Naive thymus-derived CD8-positive, alpha-beta T cell (primary cell): ENCODE results near the gene TRPM4. TPM values are rescaled to one million over a fixed set of nuclear protein-coding genes. Genes with fewer than 3 reads are reported as not detected.
A peak's percentile ranks its signal among the peaks of the same experiment; 100 is the strongest.

Experiments
- ATAC-seq, 2 donors: fragments of 150-1000 bp; cut with Tn5 transposase in 1 of 2; sonication (Bioruptor Pico), chemical (Tn5 transposase) in 1 of 2; 1 replicate in 1 of 2; 2 replicates in 1 of 2; pipeline ENCODE4 v1.10.0; 2021; ENCODE audit warnings: mild to moderate bottlenecking in 2 of 2, moderate library complexity in 2 of 2
- POLR2A ChIA-PET: fragments of 350-600 bp; sonication (Branson Sonifier 250); formaldehyde crosslinking; loops from one replicate; lab custom pipeline; 2021; ENCODE audit warnings: antibody characterized with exemption; lab: Charles Lee
- DNase-seq, 10 donors: peaks; one replicate each; pipeline versions ENCODE4 v3.0.0 to v3.0.0-alpha.2; 2020 to 2022
- H3K27ac Mint-ChIP-seq, 10 donors: one replicate each; pipeline ENCODE4 v1.8.0; 2020 to 2022; ENCODE audit warnings: mild to moderate bottlenecking in 10 of 10, mixed read lengths in 10 of 10, moderate library complexity in 4 of 10, inconsistent platforms in 1 of 10
- H3K27me3 Mint-ChIP-seq, 5 donors: one replicate each; pipeline ENCODE4 v1.8.0; 2021 to 2022; ENCODE audit warnings: mixed read lengths in 5 of 5
- H3K36me3 Mint-ChIP-seq, 3 donors: one replicate each; pipeline ENCODE4 v1.8.0; 2020 to 2022; ENCODE audit warnings: mixed read lengths in 3 of 3, mild to moderate bottlenecking in 2 of 3, inconsistent platforms in 1 of 3
- H3K4me1 Mint-ChIP-seq, 4 donors: one replicate each; pipeline ENCODE4 v1.8.0; 2021 to 2022; ENCODE audit warnings: mixed read lengths in 4 of 4
- H3K4me3 Mint-ChIP-seq, 10 donors: one replicate each; pipeline ENCODE4 v1.8.0; 2020 to 2022; ENCODE audit warnings: mild to moderate bottlenecking in 10 of 10, mixed read lengths in 10 of 10, moderate library complexity in 6 of 10, inconsistent platforms in 1 of 10
- H3K9me3 Mint-ChIP-seq, 9 donors: one replicate each; pipeline ENCODE4 v1.8.0; 2020 to 2022; ENCODE audit warnings: mixed read lengths in 9 of 9, mild to moderate bottlenecking in 3 of 9, inconsistent platforms in 1 of 9, moderate library complexity in 1 of 9
- polyA plus RNA-seq, 3 donors: library from polyadenylated mRNA; unstranded; fragments of 300-500 nt; fragmentation: Illumina TruSeq; gene quantifications; one replicate each; pipeline ENCODE4 v1.2.3, GENCODE V29; 2021
- total RNA-seq, 8 experiments: library from RNA in 2 of 8; stranded (reverse) in 2 of 8; gene quantifications; one replicate each; pipeline ENCODE4 v1.2.3 and lab custom pipeline; 2021 to 2026

TRPM4 gene
- total RNA-seq (not detected), polyA plus RNA-seq (not detected), total RNA-seq (lab: John Stamatoyannopoulos, UW) (0 to 0.17 (median 0) reads per million in 6 experiments)

DNA sequence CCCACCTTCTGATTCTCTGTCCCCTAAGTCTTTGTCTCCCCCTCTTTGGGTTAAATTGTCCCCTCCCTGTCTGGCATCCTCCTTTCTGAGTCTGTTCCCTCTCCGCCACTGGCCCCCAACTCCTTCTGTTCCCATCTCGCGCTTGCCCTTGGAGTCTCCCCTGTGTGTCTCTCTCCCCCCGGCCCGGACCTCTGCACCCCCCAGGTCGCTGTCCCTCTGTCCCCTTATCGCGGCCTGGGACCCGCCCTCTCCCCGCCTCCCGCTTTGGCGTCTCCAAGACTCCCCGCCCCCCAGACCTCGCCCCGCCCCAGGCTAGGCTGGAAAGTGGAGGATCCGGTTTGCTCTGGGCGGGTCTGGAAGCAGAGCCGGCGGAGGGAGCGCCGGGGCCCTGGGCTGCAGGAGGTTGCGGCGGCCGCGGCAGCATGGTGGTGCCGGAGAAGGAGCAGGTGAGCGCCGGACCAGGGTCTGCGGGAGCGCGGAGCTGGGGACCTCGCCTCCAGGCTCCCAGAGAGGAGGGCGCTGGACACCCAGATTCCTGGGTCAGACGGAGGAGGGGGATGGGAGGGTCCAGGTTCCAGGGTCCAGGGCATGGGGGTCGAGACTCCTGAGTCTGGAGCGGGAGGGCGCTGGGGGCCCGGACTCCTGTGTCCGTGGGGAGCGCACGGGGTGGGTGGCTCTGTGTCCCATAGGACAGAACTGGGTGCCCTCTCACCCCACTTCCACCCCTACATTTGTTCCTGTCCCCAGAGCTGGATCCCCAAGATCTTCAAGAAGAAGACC lies at the start of gene TRPM4:
TRPM4 (plus strand) TSS at position 348 of the 780 bp plus-strand sequence; CDS start at position 423, 75 bp downstream.
- ATAC-seq (peak; percentile 64 to 79), DNase-seq (peak in 3 of 10 donors; percentile 31 to 39 (median 39))
- peak within 1 kb of the TSS in 9 of 10 donors; percentile 19 to 83 (median 69) for H3K4me3 Mint-ChIP-seq
- POLR2A ChIA-PET: no interaction called here
- H3K36me3 Mint-ChIP-seq: peaks cover 0 to 9% (median 6%) of the 10 kb centered on the region in 3 donors
- peaks cover 0 to 14% (median 0%) of the 10 kb centered on the region in 9 donors for H3K9me3 Mint-ChIP-seq
- H3K27me3 Mint-ChIP-seq: peaks cover 31 to 83% (median 66%) of the 10 kb centered on the region in 5 donors
- peaks cover 11 to 14% (median 13%) of the 10 kb centered on the region in 4 donors for H3K4me1 Mint-ChIP-seq
- H3K27ac Mint-ChIP-seq: no peak within 1 kb of the TSS

DNA sequence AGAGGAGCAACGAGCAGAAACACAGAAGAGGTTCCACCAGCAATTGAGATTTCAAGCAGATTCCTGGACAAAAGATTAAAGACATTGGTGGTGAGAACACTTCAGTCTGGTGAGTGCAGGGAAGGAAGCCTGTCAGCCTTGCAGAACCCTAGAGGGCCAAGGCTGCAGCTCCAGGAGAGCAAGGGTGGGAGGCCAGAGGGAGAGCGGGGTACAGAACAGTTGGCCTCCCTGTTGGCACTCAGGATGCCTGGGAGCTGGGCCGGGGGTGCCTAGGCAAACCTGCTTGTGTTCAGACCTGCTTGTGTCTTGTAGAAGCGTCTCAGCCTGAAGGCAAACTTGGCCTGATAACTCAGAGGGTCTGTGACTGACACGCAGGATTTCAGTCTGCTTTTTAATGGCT lies 48.5 kb upstream of the TRPM4 start:
- Mint-ChIP-seq H3K9me3 (no peaks in the 10 kb centered on the region), H3K4me3 (no peak overlapping the region), H3K27me3 (no peaks in the 10 kb centered on the region), H3K36me3 (peaks cover 0 to 48% (median 5%) of the 10 kb centered on the region in 3 donors), H3K27ac (peak overlapping the region in 4 of 10 donors; percentile 34 to 70 (median 55)), H3K4me1 (peaks cover 13 to 20% (median 17%) of the 10 kb centered on the region in 4 donors)
- DNase-seq (no peak), ATAC-seq (no peak)
- POLR2A ChIA-PET: interaction anchor here (0.7 kb wide), 1 partner anchor 44 kb away, joined by 3 read pairs; no protein-coding TSS in a partner anchor

DNA sequence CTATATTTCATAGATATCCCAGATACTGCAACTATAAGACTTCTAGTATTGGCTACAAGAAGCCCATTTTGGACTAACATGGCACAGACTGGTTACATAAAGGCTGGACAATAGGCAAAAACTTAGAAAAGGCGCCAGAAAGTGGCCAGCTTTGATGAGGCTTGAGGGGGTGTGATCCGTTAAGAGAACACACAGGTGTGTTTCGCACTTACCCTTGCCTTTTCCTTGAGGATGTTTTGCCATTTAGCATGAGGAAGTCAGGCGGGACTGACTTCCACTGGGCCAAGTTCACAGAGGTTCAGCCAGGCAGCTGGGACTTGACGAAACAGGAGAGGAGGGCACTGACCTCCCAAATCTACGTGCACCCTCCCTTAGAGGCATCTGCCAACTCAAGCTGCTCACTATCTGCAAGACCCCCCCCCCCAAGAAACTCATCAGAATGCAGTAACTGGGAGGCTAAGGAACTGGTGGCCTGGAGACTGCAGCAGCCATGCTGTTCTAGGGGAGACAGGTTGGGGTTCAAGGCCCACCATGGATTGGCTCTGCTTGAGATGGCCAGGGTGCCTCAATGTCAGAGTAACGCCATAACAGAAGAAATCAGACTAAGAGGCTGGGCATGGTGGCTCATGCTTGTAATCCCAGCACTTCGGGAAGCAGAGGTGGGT lies 47.9 kb upstream of the TRPM4 start:
- Mint-ChIP-seq H3K27me3 (no peaks in the 10 kb centered on the region), H3K27ac (no peak overlapping the region), H3K4me3 (no peak overlapping the region), H3K4me1 (peaks cover 12 to 21% (median 18%) of the 10 kb centered on the region in 4 donors), H3K9me3 (no peaks in the 10 kb centered on the region), H3K36me3 (peaks cover 0 to 43% (median 5%) of the 10 kb centered on the region in 3 donors)
- ATAC-seq (no peak), DNase-seq (no peak)
- POLR2A ChIA-PET: interaction anchor here (0.7 kb wide), 1 partner anchor 44 kb away, joined by 3 read pairs; no protein-coding TSS in a partner anchor

DNA sequence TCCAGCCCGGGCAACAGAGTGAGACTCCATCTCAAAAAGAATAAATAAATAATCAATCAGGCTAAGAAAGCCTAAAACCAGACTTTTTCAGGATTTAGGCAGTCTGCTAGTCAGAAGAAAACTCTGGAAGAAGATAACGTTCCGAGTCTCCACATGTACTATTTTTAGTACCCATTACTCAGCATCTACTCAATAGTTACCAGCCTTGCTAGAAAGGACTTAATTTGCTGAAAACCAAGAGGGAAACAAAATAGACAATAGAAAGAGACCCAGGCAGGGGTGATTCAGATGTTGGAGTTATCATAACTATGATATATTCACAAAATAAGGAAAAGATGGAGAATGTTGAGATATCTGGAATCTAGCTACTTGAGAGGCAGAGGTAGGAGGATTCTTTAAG lies 47.0 kb upstream of the TRPM4 start:
- ATAC-seq: no peak
- Mint-ChIP-seq H3K27ac (no peak overlapping the region), H3K27me3 (no peaks in the 10 kb centered on the region), H3K4me3 (no peak overlapping the region), H3K4me1 (peaks cover 11 to 28% (median 22%) of the 10 kb centered on the region in 4 donors), H3K36me3 (peaks cover 0 to 34% (median 5%) of the 10 kb centered on the region in 3 donors), H3K9me3 (no peaks in the 10 kb centered on the region)
- no peak for DNase-seq
- POLR2A ChIA-PET: no interaction called here

DNA sequence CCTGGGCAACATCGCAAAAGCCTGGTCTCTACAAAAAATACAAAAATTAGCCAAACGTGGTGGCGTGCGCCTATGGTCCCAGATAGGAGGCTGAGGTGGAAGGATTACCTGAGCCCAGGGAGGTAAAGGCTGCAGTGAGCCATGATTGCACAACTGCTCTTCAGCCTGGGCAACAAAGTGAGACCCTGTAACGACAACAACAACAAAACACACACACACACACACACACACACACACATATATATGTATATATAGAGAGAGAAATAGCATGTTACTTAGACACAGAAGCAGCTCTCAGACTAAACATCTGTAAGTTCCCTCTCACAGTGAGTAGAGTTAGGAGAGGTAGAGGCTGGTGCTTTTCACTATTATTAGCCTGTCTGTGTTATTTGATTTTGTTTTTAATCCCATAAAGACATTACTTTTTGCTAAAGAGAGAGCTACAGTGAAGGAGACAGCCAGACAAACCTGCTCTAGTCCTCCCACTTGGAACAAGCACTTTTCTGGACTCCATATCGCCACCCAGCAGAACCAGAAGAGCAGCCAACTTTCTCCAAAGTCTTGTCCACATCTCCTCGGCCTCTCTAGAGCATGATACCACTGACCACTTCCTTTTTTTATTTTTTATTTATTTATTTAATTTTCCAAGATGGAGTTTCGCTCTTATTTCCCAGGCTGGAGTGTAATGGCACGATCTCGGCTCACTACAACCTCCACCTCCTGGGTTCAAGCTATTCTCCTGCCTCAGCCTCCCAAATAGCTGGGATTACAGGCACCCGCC lies 46.2 kb upstream of the TRPM4 start:
- no peak for ATAC-seq
- no peak for DNase-seq
- Mint-ChIP-seq H3K9me3 (no peaks in the 10 kb centered on the region), H3K27ac (peak overlapping the region in 1 of 10 donors; percentile 9), H3K4me1 (peaks cover 11 to 32% (median 26%) of the 10 kb centered on the region in 4 donors), H3K4me3 (peak overlapping the region in 3 of 10 donors; percentile 20 to 52 (median 23)), H3K27me3 (no peaks in the 10 kb centered on the region), H3K36me3 (peaks cover 0 to 26% (median 5%) of the 10 kb centered on the region in 3 donors)
- POLR2A ChIA-PET: no interaction called here

DNA sequence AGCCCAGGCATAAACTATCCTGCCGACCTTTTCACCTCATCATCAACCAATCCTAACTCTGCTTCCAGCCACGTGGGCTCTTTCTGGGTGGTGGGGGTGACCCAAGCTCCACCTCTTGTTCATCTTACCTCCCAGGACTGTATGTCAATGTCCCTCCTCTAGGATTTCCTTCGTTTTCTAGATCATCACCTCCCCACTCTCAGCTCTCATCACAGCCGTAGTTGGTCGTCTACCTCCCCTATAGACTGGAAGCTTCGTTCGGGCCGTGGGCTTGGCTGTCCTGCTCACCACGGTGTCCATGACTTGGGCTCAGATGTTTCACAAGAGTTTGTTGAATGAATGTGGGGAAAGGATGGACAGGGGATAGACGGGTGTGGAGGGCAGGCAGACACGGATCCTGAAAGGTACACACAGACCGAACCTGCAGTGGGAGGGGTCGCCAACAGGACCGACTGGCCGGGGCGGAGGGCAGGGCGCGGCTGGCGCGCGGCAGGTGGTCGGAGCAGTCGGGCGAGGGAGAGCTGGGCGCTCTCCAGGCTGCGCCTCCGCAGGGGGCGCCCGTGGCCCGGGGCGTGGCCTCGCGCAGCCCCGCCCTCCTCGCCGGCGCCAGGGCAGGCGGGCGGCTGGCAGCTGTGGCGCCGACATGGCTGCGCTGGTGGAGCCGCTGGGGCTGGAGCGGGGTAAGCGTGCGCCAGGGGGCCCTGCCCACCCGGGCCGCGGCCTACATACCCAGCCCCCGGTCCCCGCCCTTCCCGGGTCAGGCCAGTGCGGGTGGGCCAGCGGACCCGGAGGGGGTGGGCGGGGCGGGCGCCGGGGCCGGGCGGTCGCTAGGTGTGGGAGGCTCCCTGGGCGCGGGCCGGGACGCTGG lies 43.6 kb upstream of the TRPM4 start, which contains the start of gene LIN7B:
LIN7B (plus strand) TSS at position 609 of the 868 bp plus-strand sequence; CDS start at position 644, 35 bp downstream.
- Mint-ChIP-seq H3K27me3 (no peaks in the 10 kb centered on the region), H3K36me3 (peaks cover 0 to 5% (median 0%) of the 10 kb centered on the region in 3 donors), H3K27ac (peak within 1 kb of the TSS; percentile 24 to 94 (median 86)), H3K4me3 (peak within 1 kb of the TSS; percentile 81 to 93 (median 89)), H3K4me1 (peaks cover 15 to 44% (median 39%) of the 10 kb centered on the region in 4 donors), H3K9me3 (no peaks in the 10 kb centered on the region)
- POLR2A ChIA-PET: interaction anchor here (0.7 to 2.3 kb wide), 9 partner anchors 8 to 121 kb away, joined by 3 to 12 read pairs (median 5); partner anchors contain the start of genes CGB7, GYS1 and RUVBL2
- DNase-seq: peak; percentile 64 to 88 (median 81)
- ATAC-seq: peak; percentile 62 to 65

DNA sequence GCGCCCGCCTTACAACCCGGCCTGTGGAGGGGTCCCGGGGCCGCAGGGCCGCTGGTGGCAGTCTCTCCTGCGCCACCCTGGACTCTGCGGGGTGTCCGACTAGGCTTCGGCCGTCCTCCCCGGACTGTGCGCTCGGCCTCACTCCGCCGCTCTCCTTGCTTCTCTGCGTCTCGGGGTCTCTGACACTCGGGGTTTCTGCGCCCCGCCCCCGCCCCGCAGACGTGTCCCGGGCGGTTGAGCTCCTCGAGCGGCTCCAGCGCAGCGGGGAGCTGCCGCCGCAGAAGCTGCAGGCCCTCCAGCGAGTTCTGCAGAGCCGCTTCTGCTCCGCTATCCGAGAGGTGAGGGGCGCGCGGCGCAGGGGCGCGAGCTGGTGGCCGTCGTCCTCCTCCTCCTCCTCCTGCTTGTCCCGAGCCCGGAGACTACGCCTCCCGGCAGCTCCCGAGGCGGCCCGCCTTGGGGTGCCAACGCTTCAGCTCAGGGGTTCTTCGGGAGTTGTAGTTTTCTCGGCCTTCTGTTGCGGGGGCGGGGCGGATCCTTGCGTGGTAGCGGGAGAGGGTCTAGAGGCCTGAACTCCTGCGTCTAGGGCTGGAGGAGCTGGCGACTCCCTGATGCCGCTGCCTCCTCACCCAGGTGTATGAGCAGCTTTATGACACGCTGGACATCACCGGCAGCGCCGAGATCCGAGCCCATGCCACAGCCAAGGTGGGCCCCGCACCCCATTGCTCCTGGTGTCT lies 42.8 kb upstream of the TRPM4 start:
- peaks cover 15 to 44% (median 39%) of the 10 kb centered on the region in 4 donors for H3K4me1 Mint-ChIP-seq
- POLR2A ChIA-PET: interaction anchor here (0.6 to 2.3 kb wide), 11 partner anchors 9 to 219 kb away, joined by 3 to 12 read pairs (median 4); partner anchors contain the start of genes CGB7, GYS1 and RUVBL2
- H3K27me3 Mint-ChIP-seq: no peaks in the 10 kb centered on the region
- peak overlapping the region; percentile 76 to 93 (median 86) for H3K4me3 Mint-ChIP-seq
- no peaks in the 10 kb centered on the region for H3K36me3 Mint-ChIP-seq
- DNase-seq: peak; percentile 28 to 70 (median 48)
- no peaks in the 10 kb centered on the region for H3K9me3 Mint-ChIP-seq
- peak overlapping the region in 8 of 10 donors; percentile 42 to 84 (median 56) for H3K27ac Mint-ChIP-seq
- ATAC-seq: peak in 1 of 2 donors; percentile 12

DNA sequence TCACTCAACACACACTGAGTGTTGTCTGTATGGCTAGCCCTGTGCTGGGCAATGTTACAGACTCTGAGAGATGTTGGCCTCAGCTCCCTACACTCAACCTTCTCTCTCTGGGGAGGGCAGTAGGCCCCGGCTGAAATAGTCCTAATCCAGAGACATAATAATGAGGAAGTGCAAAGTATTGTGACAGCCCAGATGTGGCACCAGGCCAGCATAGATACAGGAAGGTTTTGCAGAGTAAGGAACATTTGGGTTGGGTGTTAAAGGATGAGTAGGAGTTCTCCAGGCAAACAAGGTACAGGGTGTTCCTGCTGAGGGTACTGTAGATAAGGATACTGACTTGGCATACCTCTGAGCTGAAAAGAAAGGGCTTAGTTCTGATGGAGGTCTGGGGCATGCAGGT lies 41.0 kb upstream of the TRPM4 start:
- POLR2A ChIA-PET: interaction anchor here (0.5 to 3.7 kb wide), 5 partner anchors 11 to 493 kb away, joined by 4 to 23 read pairs (median 5); partner anchors contain the start of genes GYS1 and RUVBL2
- Mint-ChIP-seq H3K27ac (peak overlapping the region in 6 of 10 donors; percentile 37 to 87 (median 73)), H3K27me3 (peaks cover 0 to 5% (median 0%) of the 10 kb centered on the region in 5 donors), H3K9me3 (no peaks in the 10 kb centered on the region), H3K4me1 (peaks cover 22 to 51% (median 47%) of the 10 kb centered on the region in 4 donors), H3K36me3 (no peaks in the 10 kb centered on the region), H3K4me3 (peak overlapping the region; percentile 31 to 93 (median 85))
- no peak for ATAC-seq
- DNase-seq: no peak

DNA sequence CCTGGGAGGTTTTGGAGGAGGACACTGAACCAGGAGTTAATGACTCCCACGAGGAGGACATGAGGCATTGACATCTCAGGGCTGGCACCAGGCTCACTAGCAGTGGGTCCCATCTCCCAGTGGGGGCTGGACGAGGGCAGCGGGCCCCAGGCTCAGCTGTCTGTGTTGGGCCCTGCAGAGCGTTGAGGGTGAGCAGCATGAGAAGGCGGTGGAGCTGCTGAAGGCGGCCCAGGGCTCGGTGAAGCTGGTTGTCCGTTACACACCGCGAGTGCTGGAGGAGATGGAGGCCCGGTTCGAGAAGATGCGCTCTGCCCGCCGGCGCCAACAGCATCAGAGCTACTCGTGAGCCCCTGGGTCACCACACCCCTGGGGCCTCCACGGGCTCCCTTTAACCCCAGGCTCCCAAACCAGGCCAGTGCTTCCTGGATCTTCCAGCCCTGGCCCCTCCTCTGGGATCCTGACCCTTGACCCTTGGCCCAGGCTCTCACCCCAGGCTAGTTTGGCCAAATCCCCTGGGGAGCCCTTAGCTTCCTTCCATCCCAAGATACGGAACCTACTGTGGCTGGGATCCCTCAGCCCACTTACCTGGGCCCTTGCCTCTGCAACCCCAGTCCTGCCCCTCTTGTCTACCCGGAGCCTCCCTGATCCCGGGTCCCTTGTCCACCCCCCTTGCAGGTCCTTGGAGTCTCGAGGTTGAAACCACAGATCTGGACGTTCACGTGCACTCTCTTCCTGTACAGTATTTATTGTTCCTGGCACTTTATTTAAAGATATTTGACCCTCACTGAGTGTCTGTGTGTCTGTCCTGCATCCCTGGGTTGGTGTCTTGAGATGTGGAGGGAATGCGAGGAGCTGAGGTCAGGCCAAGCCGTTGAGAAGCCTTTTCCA lies 39.7 kb upstream of the TRPM4 start:
- H3K27ac Mint-ChIP-seq: peak overlapping the region; percentile 87 to 97 (median 94)
- H3K9me3 Mint-ChIP-seq: no peaks in the 10 kb centered on the region
- H3K4me3 Mint-ChIP-seq: peak overlapping the region; percentile 78 to 94 (median 90)
- POLR2A ChIA-PET: interaction anchor here (0.7 to 3.7 kb wide), 6 partner anchors 10 to 404 kb away, joined by 3 to 23 read pairs (median 4); partner anchors contain the start of genes GYS1 and RUVBL2
- H3K36me3 Mint-ChIP-seq: no peaks in the 10 kb centered on the region
- DNase-seq (no peak), ATAC-seq (no peak)
- H3K4me1 Mint-ChIP-seq: peaks cover 22 to 50% (median 47%) of the 10 kb centered on the region in 4 donors
- H3K27me3 Mint-ChIP-seq: peaks cover 0 to 7% (median 0%) of the 10 kb centered on the region in 5 donors
